HEK293 (cell line): ENCODE results near the gene UQCC2.

Experiments
- CTCF ChIA-PET: fragments of 350-600 bp; formaldehyde crosslinking; extraction: SDS; loops from one replicate; lab custom pipeline; 2021; ENCODE audit warnings: antibody characterized with exemption; lab: Yijun Ruan, JAX
- POLR2A ChIA-PET: fragments of 300-600 bp; formaldehyde crosslinking; extraction: SDS; loops from one replicate; lab custom pipeline; 2020; ENCODE audit warnings: antibody characterized with exemption, inconsistent platforms; lab: Yijun Ruan, JAX
- H3K27ac ChIP-seq: fragments of 200-500 bp; sonication (Bioruptor generic); 2 replicates; pipeline ENCODE4 v1.5.1; 2014; ENCODE audit warnings: low read depth, low read length, control low read depth, inconsistent platforms; ENCODE audit errors: extremely low read depth
- H3K36me3 ChIP-seq, 2 experiments: fragments of 200-500 bp in 1 of 2; sonication (Bioruptor generic) in 1 of 2; 1 replicate in 1 of 2; 2 replicates in 1 of 2; pipeline ENCODE4 v1.5.1; 2014 to 2017; ENCODE audit warnings: inconsistent platforms in 2 of 2, low read length in 2 of 2; ENCODE audit not compliant: control insufficient read depth in 2 of 2, insufficient read depth in 1 of 2
- H3K4me1 ChIP-seq: fragments of 200-500 bp; sonication (Bioruptor generic); 2 replicates; pipeline ENCODE4 v1.5.1; 2014; ENCODE audit warnings: mild to moderate bottlenecking, low read length, inconsistent platforms; ENCODE audit not compliant: control insufficient read depth, insufficient read depth
- H3K4me3 ChIP-seq: 2 replicates; pipeline ENCODE4 v1.5.1; 2011; ENCODE audit warnings: low read depth, mild to moderate bottlenecking, control low read depth, low read length, moderate library complexity
- H3K9me3 ChIP-seq: fragments of 200-500 bp; sonication (Bioruptor generic); 2 replicates; pipeline ENCODE4 v1.5.1; 2014; ENCODE audit warnings: low read depth, low read length, inconsistent platforms; ENCODE audit not compliant: control insufficient read depth, insufficient read depth
- BCL11B ChIP-seq: fragments of 450-650 bp; formaldehyde crosslinking; IDR thresholded peaks from 2 replicates; pipeline ENCODE4 v1.5.1; 2016; ENCODE audit warnings: low read depth, missing biosample characterization, missing genetic modification characterization
- KLF1 ChIP-seq: fragments of 450-650 bp; formaldehyde crosslinking; IDR thresholded peaks from 2 replicates; pipeline ENCODE4 v1.5.1; 2016; ENCODE audit warnings: missing biosample characterization, missing genetic modification characterization
- KLF16 ChIP-seq: fragments of 450-650 bp; formaldehyde crosslinking; IDR thresholded peaks from 2 replicates; pipeline ENCODE4 v1.5.1; 2017; ENCODE audit warnings: missing biosample characterization, missing genetic modification characterization
- ZBTB20 ChIP-seq: fragments of 450-650 bp; formaldehyde crosslinking; IDR thresholded peaks from 2 replicates; pipeline ENCODE4 v1.5.1; 2016; ENCODE audit warnings: missing biosample characterization, missing genetic modification characterization
- ZBTB49 ChIP-seq: fragments of 450-650 bp; formaldehyde crosslinking; IDR thresholded peaks from 2 replicates; pipeline ENCODE4 v1.5.1; 2016; ENCODE audit warnings: missing biosample characterization, missing genetic modification characterization, low read depth
- ZIC2 ChIP-seq: fragments of 450-650 bp; formaldehyde crosslinking; IDR thresholded peaks from 2 replicates; pipeline ENCODE4 v1.5.1; 2016; ENCODE audit warnings: missing biosample characterization, missing genetic modification characterization
- ZNF157 ChIP-seq: fragments of 450-650 bp; formaldehyde crosslinking; IDR thresholded peaks from 2 replicates; pipeline ENCODE4 v1.5.1; 2016; ENCODE audit warnings: missing biosample characterization, missing genetic modification characterization
- ZNF223 ChIP-seq: fragments of 450-650 bp; formaldehyde crosslinking; IDR thresholded peaks from 2 replicates; pipeline ENCODE4 v1.5.1; 2016; ENCODE audit warnings: missing biosample characterization, missing genetic modification characterization
- ZNF248 ChIP-seq: fragments of 450-650 bp; formaldehyde crosslinking; IDR thresholded peaks from 2 replicates; pipeline ENCODE4 v1.5.1; 2017; ENCODE audit warnings: missing biosample characterization, missing genetic modification characterization
- ZNF324 ChIP-seq: fragments of 450-650 bp; formaldehyde crosslinking; IDR thresholded peaks from 2 replicates; pipeline ENCODE4 v1.5.1; 2016; ENCODE audit warnings: missing biosample characterization, missing genetic modification characterization
- ZNF449 ChIP-seq: fragments of 450-650 bp; formaldehyde crosslinking; IDR thresholded peaks from 2 replicates; pipeline ENCODE4 v1.5.1; 2017; ENCODE audit warnings: missing biosample characterization, mild to moderate bottlenecking, missing genetic modification characterization, moderate library complexity
- ZNF600 ChIP-seq: fragments of 450-650 bp; formaldehyde crosslinking; IDR thresholded peaks from 2 replicates; pipeline ENCODE4 v1.5.1; 2016; ENCODE audit warnings: missing biosample characterization, missing genetic modification characterization
- ZNF623 ChIP-seq: fragments of 450-650 bp; formaldehyde crosslinking; IDR thresholded peaks from 2 replicates; pipeline ENCODE4 v1.5.1; 2016; ENCODE audit warnings: missing biosample characterization, missing genetic modification characterization
- ZNF629 ChIP-seq: fragments of 450-650 bp; formaldehyde crosslinking; IDR thresholded peaks from 2 replicates; pipeline ENCODE4 v1.5.1; 2017; ENCODE audit warnings: missing biosample characterization, missing genetic modification characterization
- ZNF701 ChIP-seq: fragments of 450-650 bp; formaldehyde crosslinking; IDR thresholded peaks from 2 replicates; pipeline ENCODE4 v1.5.1; 2016; ENCODE audit warnings: missing biosample characterization, missing genetic modification characterization
- ZNF791 ChIP-seq: fragments of 450-650 bp; formaldehyde crosslinking; IDR thresholded peaks from 2 replicates; pipeline ENCODE4 v1.5.1; 2016; ENCODE audit warnings: missing biosample characterization, missing genetic modification characterization
- TF ChIP-seq, protein P1 (sequence below): fragments of 450-650 bp; formaldehyde crosslinking; IDR thresholded peaks from 2 replicates; pipeline ENCODE4 v1.5.1; 2016; ENCODE audit warnings: missing biosample characterization, missing genetic modification characterization
- TF ChIP-seq, protein P2 (sequence below): fragments of 450-650 bp; formaldehyde crosslinking; IDR thresholded peaks from 2 replicates; pipeline ENCODE4 v1.5.1; 2016; ENCODE audit warnings: missing biosample characterization, missing genetic modification characterization

UQCC2 gene

GRCh38 chr6:33749401-33749800, 37.9 kb upstream of the UQCC2 start:
- Histone ChIP-seq H3K27ac (no peak overlapping the region), H3K4me1 (peaks cover 20% of the 10 kb centered on the region), H3K4me3 (no peak overlapping the region), H3K36me3 (no peaks in the 10 kb centered on the region), H3K9me3 (no peaks in the 10 kb centered on the region)
- ChIA-PET CTCF (interaction anchor here (0.8 to 6.6 kb wide), 5 partner anchors 12 to 22 kb away, joined by 3 to 149 read pairs (median 3); no protein-coding TSS in a partner anchor), POLR2A (interaction anchor here (0.7 kb wide), 1 partner anchor 9 kb away, joined by 3 read pairs; no protein-coding TSS in a partner anchor)
- TF ChIP-seq ZIC2 (peak; percentile 88), ZNF248 (tag by site-specific recombination) (no peak), KLF1 (no peak)

- CTCF ChIA-PET: interaction anchor here (6.6 to 6.7 kb wide), 2 partner anchors 10 to 21 kb away, joined by 149 to 193 read pairs; no protein-coding TSS in a partner anchor
- H3K4me1 ChIP-seq: peaks cover 26% of the 10 kb centered on the region
- POLR2A ChIA-PET: interaction anchor here (1.0 kb wide), 1 partner anchor 38 kb away, joined by 3 read pairs; no protein-coding TSS in a partner anchor
- no peak overlapping the region for H3K4me3 ChIP-seq
- H3K27ac ChIP-seq: no peak overlapping the region
- no peak for TF ChIP-seq ZNF600
- TF ChIP-seq, protein P1, sequence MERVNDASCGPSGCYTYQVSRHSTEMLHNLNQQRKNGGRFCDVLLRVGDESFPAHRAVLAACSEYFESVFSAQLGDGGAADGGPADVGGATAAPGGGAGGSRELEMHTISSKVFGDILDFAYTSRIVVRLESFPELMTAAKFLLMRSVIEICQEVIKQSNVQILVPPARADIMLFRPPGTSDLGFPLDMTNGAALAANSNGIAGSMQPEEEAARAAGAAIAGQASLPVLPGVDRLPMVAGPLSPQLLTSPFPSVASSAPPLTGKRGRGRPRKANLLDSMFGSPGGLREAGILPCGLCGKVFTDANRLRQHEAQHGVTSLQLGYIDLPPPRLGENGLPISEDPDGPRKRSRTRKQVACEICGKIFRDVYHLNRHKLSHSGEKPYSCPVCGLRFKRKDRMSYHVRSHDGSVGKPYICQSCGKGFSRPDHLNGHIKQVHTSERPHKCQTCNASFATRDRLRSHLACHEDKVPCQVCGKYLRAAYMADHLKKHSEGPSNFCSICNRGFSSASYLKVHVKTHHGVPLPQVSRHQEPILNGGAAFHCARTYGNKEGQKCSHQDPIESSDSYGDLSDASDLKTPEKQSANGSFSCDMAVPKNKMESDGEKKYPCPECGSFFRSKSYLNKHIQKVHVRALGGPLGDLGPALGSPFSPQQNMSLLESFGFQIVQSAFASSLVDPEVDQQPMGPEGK (tag by site-specific recombination): 0 out of 2 replicates have a peak, but pooled peaks have one; percentile 8
- TF ChIP-seq, all 188 proteins: peak for 1
- Histone ChIP-seq H3K9me3 (no peaks in the 10 kb centered on the region), H3K36me3 (no peaks in the 10 kb centered on the region)
Measured at GRCh38 chr6:33748841-33749240, 37.3 kb upstream of the UQCC2 start.

DNA sequence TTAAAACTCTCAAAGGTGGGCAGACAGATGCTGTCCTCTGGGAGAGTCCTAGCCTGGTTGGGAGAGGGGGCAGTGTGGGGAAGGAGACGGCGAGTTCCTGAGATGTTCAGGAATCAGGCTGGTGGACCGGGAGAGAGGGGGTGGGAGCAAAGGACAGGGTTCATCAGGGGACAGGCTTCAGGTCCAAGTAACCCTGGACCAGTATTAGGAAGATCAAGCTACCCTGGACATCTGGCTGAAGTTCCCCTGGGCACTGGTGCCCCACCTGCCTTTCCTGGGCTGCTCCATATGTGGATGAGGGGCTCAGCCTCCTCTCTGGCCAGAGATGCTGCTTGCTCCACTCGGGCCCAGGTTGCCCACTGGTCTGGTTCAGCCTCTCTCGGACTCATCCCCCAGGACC, 36.3 kb upstream of the UQCC2 start:
- Histone ChIP-seq H3K27ac (no peak overlapping the region), H3K4me3 (no peak overlapping the region), H3K9me3 (no peaks in the 10 kb centered on the region), H3K36me3 (no peaks in the 10 kb centered on the region), H3K4me1 (peaks cover 26% of the 10 kb centered on the region)
- POLR2A ChIA-PET: interaction anchor here (1.0 kb wide), 1 partner anchor 36 kb away, joined by 3 read pairs; the partner anchor contains the start of gene UQCC2
- no peak for TF ChIP-seq KLF16 (tag by site-specific recombination)
- TF ChIP-seq ZNF701 (tag by site-specific recombination): no peak
- no peak for TF ChIP-seq ZNF324 (tag by site-specific recombination)
- TF ChIP-seq ZNF791 (tag by site-specific recombination): no peak
- no peak for TF ChIP-seq ZNF623 (tag by site-specific recombination)
- no peak for TF ChIP-seq ZBTB49
- TF ChIP-seq, protein P2, sequence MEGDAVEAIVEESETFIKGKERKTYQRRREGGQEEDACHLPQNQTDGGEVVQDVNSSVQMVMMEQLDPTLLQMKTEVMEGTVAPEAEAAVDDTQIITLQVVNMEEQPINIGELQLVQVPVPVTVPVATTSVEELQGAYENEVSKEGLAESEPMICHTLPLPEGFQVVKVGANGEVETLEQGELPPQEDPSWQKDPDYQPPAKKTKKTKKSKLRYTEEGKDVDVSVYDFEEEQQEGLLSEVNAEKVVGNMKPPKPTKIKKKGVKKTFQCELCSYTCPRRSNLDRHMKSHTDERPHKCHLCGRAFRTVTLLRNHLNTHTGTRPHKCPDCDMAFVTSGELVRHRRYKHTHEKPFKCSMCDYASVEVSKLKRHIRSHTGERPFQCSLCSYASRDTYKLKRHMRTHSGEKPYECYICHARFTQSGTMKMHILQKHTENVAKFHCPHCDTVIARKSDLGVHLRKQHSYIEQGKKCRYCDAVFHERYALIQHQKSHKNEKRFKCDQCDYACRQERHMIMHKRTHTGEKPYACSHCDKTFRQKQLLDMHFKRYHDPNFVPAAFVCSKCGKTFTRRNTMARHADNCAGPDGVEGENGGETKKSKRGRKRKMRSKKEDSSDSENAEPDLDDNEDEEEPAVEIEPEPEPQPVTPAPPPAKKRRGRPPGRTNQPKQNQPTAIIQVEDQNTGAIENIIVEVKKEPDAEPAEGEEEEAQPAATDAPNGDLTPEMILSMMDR (tag by site-specific recombination): no peak
- TF ChIP-seq ZNF449 (tag by site-specific recombination): no peak
- no peak for TF ChIP-seq ZBTB20 (tag by site-specific recombination)
- no peak for TF ChIP-seq ZNF157 (tag by site-specific recombination)
- TF ChIP-seq BCL11B (tag by site-specific recombination): no peak
- no peak for TF ChIP-seq ZNF629 (tag by site-specific recombination)
- no peak for TF ChIP-seq ZNF223
- CTCF ChIA-PET: interaction anchor here (0.7 to 6.7 kb wide), 4 partner anchors 11 to 807 kb away, joined by 3 to 193 read pairs (median 76); no protein-coding TSS in a partner anchor
